ENCODE results near the gene MCTP2.

- no peak for TF ChIP-seq CTCF (IDR thresholded peaks at IDR 0.05)
- TF ChIP-seq ZFX (IDR thresholded peaks at IDR 0.05; ENCODE audit: borderline replicate concordance): no peak
Measured at GRCh38 chr15:94323076-94323475, 91.7 kb downstream of the MCTP2 start.
